Testis (tissue), 3 donors: Measurements from ENCODE around the gene PSD4. TPM values are rescaled to one million over a fixed set of nuclear protein-coding genes. Genes with fewer than 3 reads are reported as not detected.
A peak's percentile ranks its signal among the peaks of the same experiment; 100 is the strongest.

ENCODE experiments used
- DNase-seq: peaks from one replicate; pipeline ENCODE4 v3.0.0-alpha.2; 2019
- H3K27ac ChIP-seq, 2 donors: fragments of 200-600 bp; sonication (generic); one replicate each; pipeline ENCODE4 v1.5.1; 2019
- H3K27me3 ChIP-seq: fragments of 200-600 bp; sonication (generic); one replicate; pipeline ENCODE4 v1.5.1; 2019
- H3K36me3 ChIP-seq: fragments of 200-600 bp; sonication (generic); one replicate; pipeline ENCODE4 v1.5.1; 2017; ENCODE audit warnings: low read depth; ENCODE audit errors: missing control alignments
- H3K4me1 ChIP-seq: fragments of 200-600 bp; sonication (generic); one replicate; pipeline ENCODE4 v1.5.1; 2019
- H3K4me3 ChIP-seq, 2 donors: fragments of 200-600 bp; sonication (generic); one replicate each; pipeline ENCODE4 v1.5.1; 2017 to 2019
- H3K9me3 ChIP-seq: fragments of 200-600 bp; sonication (generic); one replicate; pipeline ENCODE4 v1.5.1; 2017
- CTCF ChIP-seq, 3 experiments: fragments of 450-650 bp in 2 of 3; fragments of 200-600 bp in 1 of 3; sonication (generic) in 1 of 3; IDR thresholded peaks; one replicate each; pipeline ENCODE4 v1.5.1; 2016 to 2019; ENCODE audit warnings: antibody characterized with exemption in 3 of 3, mild to moderate bottlenecking in 2 of 3, moderate library complexity in 1 of 3
- POLR2A ChIP-seq: fragments of 450-650 bp; IDR thresholded peaks from one replicate; pipeline ENCODE4 v1.6.1; 2017; ENCODE audit warnings: antibody characterized with exemption, mild to moderate bottlenecking, moderate library complexity
- WGBS, 2 donors: methylation state at CpG; one replicate each; pipeline ENCODE4 v1.1.5; 2018; 5-methylcytosine and 5-hydroxymethylcytosine counted together
- intact Hi-C: fragments of 100-400 bp; cut with DNase I; formaldehyde crosslinking; loops from one replicate; pipeline ENCODE4 v1.15.1; 2023; ENCODE audit warnings: low total_unique reads
- polyA plus RNA-seq: library from polyadenylated mRNA; stranded (reverse); fragments of 350-450 nt; fragmentation: Illumina TruSeq; extraction: RNeasy Lipid Tissue Mini Kit (QIAGEN cat#74804); gene quantifications from one replicate; pipeline ENCODE4 v1.2.3, GENCODE V29; 2014; ENCODE audit warnings: low read depth, low replicate concordance; ENCODE audit not compliant: insufficient read depth
- total RNA-seq, 2 donors: library from RNA; depleted of rRNA; stranded (reverse); fragments of >200 nt; gene quantifications; one replicate each; pipeline ENCODE4 v1.2.3, GENCODE V29; 2016

Gene PSD4
- total and polyA plus RNA-seq, 3 donors from 2014 or later, result 18.7 to 35.9 (median 22.8) TPM

- TF ChIP-seq CTCF (IDR thresholded peaks at IDR 0.05) (no peak), POLR2A (no peak)
- no peak overlapping the region for H3K4me3 ChIP-seq
- intact Hi-C loops, result loop anchor here (10.0 kb wide), 1 partner anchor 122 kb away; no protein-coding TSS in a partner anchor
- no peak for DNase-seq
- H3K4me1 ChIP-seq, result peaks cover 11% of the 10 kb centered on the region
- H3K27ac ChIP-seq, result no peak overlapping the region
- WGBS, 2 donors, result 95 to 96% methylated on average over 6 of the region's 6 CpGs
- no peaks in the 10 kb centered on the region for H3K36me3 ChIP-seq
- H3K27me3 ChIP-seq, result no peaks in the 10 kb centered on the region
- no peaks in the 10 kb centered on the region for H3K9me3 ChIP-seq
These were observed 68.6 kb downstream of the PSD4 start for GRCh38 chr2:113242327-113242726.

GRCh38 chr2:113245276-113245711 is 71.5 kb downstream of the PSD4 start:
- 86 to 90% methylated on average over 3 of the region's 3 CpGs for WGBS, 2 donors
- intact Hi-C loops, result loop anchor here (10.0 kb wide), 1 partner anchor 120 kb away; no protein-coding TSS in a partner anchor
- H3K4me3 ChIP-seq, result no peak overlapping the region
- no peak for TF ChIP-seq POLR2A
- TF ChIP-seq CTCF (IDR thresholded peaks at IDR 0.05), result no peak
- peaks cover 7% of the 10 kb centered on the region for H3K4me1 ChIP-seq
- DNase-seq, result no peak
- no peaks in the 10 kb centered on the region for H3K9me3 ChIP-seq
- no peak overlapping the region for H3K27ac ChIP-seq
- no peaks in the 10 kb centered on the region for H3K36me3 ChIP-seq
- no peaks in the 10 kb centered on the region for H3K27me3 ChIP-seq

- Histone ChIP-seq H3K9me3 (no peaks in the 10 kb centered on the region), H3K4me1 (no peaks in the 10 kb centered on the region), H3K36me3 (no peaks in the 10 kb centered on the region), H3K27ac (no peak overlapping the region), H3K4me3 (no peak overlapping the region), H3K27me3 (no peaks in the 10 kb centered on the region)
- no peak for DNase-seq
- TF ChIP-seq CTCF (IDR thresholded peaks at IDR 0.05) (no peak), POLR2A (no peak)
- intact Hi-C loops, result loop anchor here (10.0 kb wide), 1 partner anchor 118 kb away; no protein-coding TSS in a partner anchor
- 81 to 85% methylated on average over 8 to 14 of the region's 14 CpGs for WGBS, 2 donors
These were observed 72.8 kb downstream of the PSD4 start for GRCh38 chr2:113246606-113247005.

GRCh38 chr2:113248997-113249770 is 75.4 kb downstream of the PSD4 start:
- TF ChIP-seq POLR2A (no peak), CTCF (IDR thresholded peaks at IDR 0.05) (peak; percentile 75 to 90 (median 79))
- 55 to 58% methylated on average over 10 of the region's 10 CpGs for WGBS, 2 donors
- Histone ChIP-seq H3K27ac (no peak overlapping the region), H3K4me3 (no peak overlapping the region), H3K36me3 (no peaks in the 10 kb centered on the region), H3K27me3 (no peaks in the 10 kb centered on the region), H3K9me3 (no peaks in the 10 kb centered on the region), H3K4me1 (no peaks in the 10 kb centered on the region)
- intact Hi-C loops, result loop anchor here (10.0 kb wide), 1 partner anchor 116 kb away; no protein-coding TSS in a partner anchor
- peak; percentile 87 for DNase-seq
